ENCODE measurements around the gene LRFN2.

DNA sequence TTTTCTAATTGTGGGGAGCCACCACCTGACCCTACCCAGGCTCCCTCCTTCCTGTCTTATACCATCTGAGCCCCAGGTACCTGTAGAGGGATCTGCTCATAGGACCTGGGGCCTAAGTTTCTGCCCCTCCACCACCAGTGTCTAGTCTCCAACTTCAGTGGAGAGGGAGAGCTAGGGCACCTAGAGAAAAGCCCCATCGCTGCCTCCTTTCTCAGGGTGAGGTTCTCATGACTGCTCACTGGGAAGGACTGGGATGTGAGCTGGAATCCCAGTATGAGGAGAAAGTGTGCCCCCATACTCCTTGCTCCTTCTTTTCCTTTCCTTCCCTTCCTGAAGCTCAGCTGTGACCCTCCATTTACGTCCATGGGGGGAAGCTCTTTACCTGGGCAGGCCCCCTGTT is 231.6 kb downstream of the LRFN2 start:
- TF ChIP-seq CTCF (conservative IDR thresholded peaks at IDR 0.05; ENCODE audit: low read depth, low read length) (no peak), EZH2phosphoT487 (IDR thresholded peaks at IDR 0.05; ENCODE audit: borderline replicate concordance, low read length) (no peak)
